HEK293T (cell line): ENCODE measurements around the gene SELENOP.
"Not testable (repeated sequence)": the region's sequence is repeated elsewhere in the genome, so short reads cannot be mapped to it uniquely, and the experiment has no call there.

Experiments
- CTCF ChIA-PET: fragments of 350-600 bp; formaldehyde crosslinking; extraction: SDS; loops from one replicate; lab custom pipeline; 2021; ENCODE audit warnings: antibody characterized with exemption, inconsistent platforms; lab: Yijun Ruan, JAX
- POLR2A ChIA-PET: fragments of 350-600 bp; formaldehyde crosslinking; extraction: SDS; loops from one replicate; lab custom pipeline; 2020; ENCODE audit warnings: antibody characterized with exemption, inconsistent platforms; lab: Yijun Ruan, JAX
- DNase-seq: peaks from one replicate; pipeline ENCODE4 v3.0.0; 2012; ENCODE audit warnings: mixed read lengths; ENCODE audit errors: extremely low spot score
- ARNT ChIP-seq: fragments of 450-650 bp; IDR thresholded peaks from 2 replicates; pipeline ENCODE4 v1.6.1; 2017; ENCODE audit warnings: mild to moderate bottlenecking
- BHLHE40 ChIP-seq: fragments of 450-650 bp; IDR thresholded peaks from 2 replicates; pipeline ENCODE4 v1.6.1; 2016; ENCODE audit warnings: mild to moderate bottlenecking, moderate library complexity, borderline replicate concordance
- CTBP1 ChIP-seq: fragments of 450-650 bp; IDR thresholded peaks from 2 replicates; pipeline ENCODE4 v1.6.1; 2016; ENCODE audit warnings: borderline replicate concordance
- ELF4 ChIP-seq: fragments of 450-650 bp; IDR thresholded peaks from 2 replicates; pipeline ENCODE4 v1.6.1; 2017; ENCODE audit warnings: antibody characterized with exemption
- FOXA1 ChIP-seq: fragments of 450-650 bp; IDR thresholded peaks from 2 replicates; pipeline ENCODE4 v1.6.1; 2016; ENCODE audit warnings: mild to moderate bottlenecking
- FOXK2 ChIP-seq: fragments of 450-650 bp; IDR thresholded peaks from 2 replicates; pipeline ENCODE4 v1.6.1; 2016; ENCODE audit warnings: mild to moderate bottlenecking
- FOXM1 ChIP-seq: fragments of 450-650 bp; IDR thresholded peaks from 2 replicates; pipeline ENCODE4 v1.6.1; 2017; ENCODE audit warnings: mild to moderate bottlenecking, borderline replicate concordance
- HDGF ChIP-seq: fragments of 450-650 bp; IDR thresholded peaks from 2 replicates; pipeline ENCODE4 v1.6.1; 2017; ENCODE audit warnings: antibody characterized with exemption, borderline replicate concordance
- L3MBTL2 ChIP-seq: fragments of 450-650 bp; conservative IDR thresholded peaks from 2 replicates; pipeline ENCODE4 v1.6.1; 2016; ENCODE audit warnings: mild to moderate bottlenecking
- LEF1 ChIP-seq: fragments of 450-650 bp; IDR thresholded peaks from 2 replicates; pipeline ENCODE4 v1.6.1; 2017; ENCODE audit warnings: mild to moderate bottlenecking, borderline replicate concordance
- NFRKB ChIP-seq: fragments of 450-650 bp; IDR thresholded peaks from 2 replicates; pipeline ENCODE4 v1.6.1; 2016; ENCODE audit warnings: mild to moderate bottlenecking, moderate library complexity
- SP1 ChIP-seq: fragments of 450-650 bp; IDR thresholded peaks from 2 replicates; pipeline ENCODE4 v1.6.1; 2017
- SUZ12 ChIP-seq: fragments of 450-650 bp; IDR thresholded peaks from 2 replicates; pipeline ENCODE4 v1.6.1; 2016; ENCODE audit warnings: mild to moderate bottlenecking
- TARDBP ChIP-seq: fragments of 450-650 bp; IDR thresholded peaks from 2 replicates; pipeline ENCODE4 v1.6.1; 2016
- ZNF384 ChIP-seq: fragments of 450-650 bp; IDR thresholded peaks from 2 replicates; pipeline ENCODE4 v1.6.1; 2016
- TF ChIP-seq, protein P1 (sequence below): fragments of 450-650 bp; IDR thresholded peaks from 2 replicates; pipeline ENCODE4 v1.6.1; 2016

Gene SELENOP

DNA sequence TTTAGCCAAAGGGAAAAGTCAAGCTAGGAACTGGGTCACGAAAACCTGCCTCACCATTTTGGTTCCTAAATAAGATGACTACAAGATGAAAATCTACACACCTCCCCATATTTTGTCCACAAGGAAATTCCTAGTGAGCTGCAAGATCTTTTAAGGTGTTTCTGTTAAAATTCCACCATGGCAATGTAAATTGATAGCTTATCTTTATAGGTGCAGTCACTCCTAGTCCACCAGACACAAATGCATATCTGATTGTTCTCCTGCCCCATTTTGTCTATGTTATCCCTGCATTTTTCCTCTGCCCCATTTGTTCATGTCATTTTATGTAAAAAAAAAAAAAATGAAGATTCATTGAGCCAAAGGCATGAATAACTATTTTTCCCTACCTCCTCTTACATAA is 41.1 kb upstream of the SELENOP start:
- CTCF ChIA-PET = no interaction called here
- no peak for DNase-seq
- TF ChIP-seq CTBP1 = no peak
- TF ChIP-seq L3MBTL2 = no peak
- TF ChIP-seq FOXA1 = no peak
- no peak for TF ChIP-seq ZNF384
- no peak for TF ChIP-seq SP1
- TF ChIP-seq HDGF = no peak
- TF ChIP-seq LEF1 = no peak
- TF ChIP-seq FOXK2 = no peak
- TF ChIP-seq SUZ12 = no peak
- TF ChIP-seq BHLHE40 = no peak
- no peak for TF ChIP-seq FOXM1
- TF ChIP-seq ARNT = no peak
- POLR2A ChIA-PET = no interaction called here

DNA sequence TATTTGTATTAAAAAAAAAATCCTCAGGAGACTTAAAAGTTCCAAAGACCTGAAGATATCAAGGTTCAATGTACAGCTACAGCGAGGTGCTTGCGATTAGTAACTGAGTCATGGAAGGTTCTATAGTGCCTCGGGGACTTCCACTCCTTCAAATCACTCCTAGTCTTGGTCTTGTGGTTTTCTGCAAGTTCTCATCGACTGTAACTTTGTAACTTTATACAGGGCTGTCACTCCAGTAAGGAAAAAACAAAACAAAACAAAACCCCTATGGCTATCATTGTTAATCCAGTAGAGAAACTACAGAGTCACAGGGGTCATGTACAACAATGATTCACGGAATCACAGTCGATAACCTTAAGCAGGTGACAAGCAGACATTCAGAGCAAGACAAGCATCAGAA is 39.8 kb upstream of the SELENOP start:
- no peak for DNase-seq
- no peak for TF ChIP-seq FOXA1
- TF ChIP-seq SUZ12 = no peak
- no peak for TF ChIP-seq ZNF384
- no peak for TF ChIP-seq L3MBTL2
- TF ChIP-seq CTBP1 = no peak
- no peak for TF ChIP-seq NFRKB
- no peak for TF ChIP-seq HDGF
- TF ChIP-seq TARDBP = no peak
- TF ChIP-seq BHLHE40 = no peak
- TF ChIP-seq, protein P1, sequence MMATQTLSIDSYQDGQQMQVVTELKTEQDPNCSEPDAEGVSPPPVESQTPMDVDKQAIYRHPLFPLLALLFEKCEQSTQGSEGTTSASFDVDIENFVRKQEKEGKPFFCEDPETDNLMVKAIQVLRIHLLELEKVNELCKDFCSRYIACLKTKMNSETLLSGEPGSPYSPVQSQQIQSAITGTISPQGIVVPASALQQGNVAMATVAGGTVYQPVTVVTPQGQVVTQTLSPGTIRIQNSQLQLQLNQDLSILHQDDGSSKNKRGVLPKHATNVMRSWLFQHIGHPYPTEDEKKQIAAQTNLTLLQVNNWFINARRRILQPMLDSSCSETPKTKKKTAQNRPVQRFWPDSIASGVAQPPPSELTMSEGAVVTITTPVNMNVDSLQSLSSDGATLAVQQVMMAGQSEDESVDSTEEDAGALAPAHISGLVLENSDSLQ = no peak
- no peak for TF ChIP-seq ARNT
- no peak for TF ChIP-seq FOXM1
- TF ChIP-seq SP1 = no peak
- TF ChIP-seq ELF4 = no peak
- no peak for TF ChIP-seq FOXK2
- no peak for TF ChIP-seq LEF1
- CTCF ChIA-PET = no interaction called here
- POLR2A ChIA-PET = no interaction called here

DNA sequence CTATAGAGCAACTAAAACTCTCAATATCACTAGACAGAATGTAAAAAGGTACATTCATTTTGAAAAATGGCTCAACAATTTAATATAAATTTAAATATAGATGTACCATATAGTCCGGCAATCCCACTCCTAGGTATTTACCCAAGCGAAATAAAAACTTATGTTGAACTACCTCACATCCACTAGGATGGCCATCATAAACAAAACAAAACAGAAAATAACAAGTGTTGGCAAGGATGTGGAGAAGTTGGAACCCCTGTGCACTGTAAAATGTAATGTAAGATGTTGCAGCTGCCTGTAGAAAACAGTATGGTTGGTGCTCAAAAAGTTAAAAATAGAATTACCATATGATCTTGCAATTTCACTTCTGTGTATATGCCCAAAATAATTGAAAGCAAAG is 36.9 kb upstream of the SELENOP start:
- DNase-seq = no peak
- CTCF ChIA-PET = no interaction called here
- POLR2A ChIA-PET = no interaction called here
- TF ChIP-seq SUZ12 (no peak), L3MBTL2 (no peak), TARDBP (no peak), SP1 (no peak), FOXA1 (no peak)

DNA sequence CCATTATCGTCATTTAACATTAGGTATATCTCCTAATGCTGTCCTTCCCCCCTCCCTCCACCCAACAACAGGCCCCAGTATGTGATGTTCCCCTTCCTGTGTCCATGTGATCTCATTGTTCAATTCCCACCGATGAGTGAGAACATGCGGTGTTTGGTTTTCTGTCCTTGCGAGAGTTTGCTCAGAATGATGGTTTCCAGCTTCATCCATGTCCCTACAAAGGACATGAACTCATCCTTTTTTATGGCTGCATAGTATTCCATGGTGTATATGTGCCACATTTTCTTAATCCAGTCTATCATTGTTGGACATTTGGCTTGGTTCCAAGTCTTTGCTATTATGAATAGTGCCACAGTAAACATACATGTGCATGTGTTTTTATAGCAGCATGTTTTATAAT is 32.7 kb upstream of the SELENOP start:
- POLR2A ChIA-PET, CTCF ChIA-PET: not testable (repeated sequence)

DNA sequence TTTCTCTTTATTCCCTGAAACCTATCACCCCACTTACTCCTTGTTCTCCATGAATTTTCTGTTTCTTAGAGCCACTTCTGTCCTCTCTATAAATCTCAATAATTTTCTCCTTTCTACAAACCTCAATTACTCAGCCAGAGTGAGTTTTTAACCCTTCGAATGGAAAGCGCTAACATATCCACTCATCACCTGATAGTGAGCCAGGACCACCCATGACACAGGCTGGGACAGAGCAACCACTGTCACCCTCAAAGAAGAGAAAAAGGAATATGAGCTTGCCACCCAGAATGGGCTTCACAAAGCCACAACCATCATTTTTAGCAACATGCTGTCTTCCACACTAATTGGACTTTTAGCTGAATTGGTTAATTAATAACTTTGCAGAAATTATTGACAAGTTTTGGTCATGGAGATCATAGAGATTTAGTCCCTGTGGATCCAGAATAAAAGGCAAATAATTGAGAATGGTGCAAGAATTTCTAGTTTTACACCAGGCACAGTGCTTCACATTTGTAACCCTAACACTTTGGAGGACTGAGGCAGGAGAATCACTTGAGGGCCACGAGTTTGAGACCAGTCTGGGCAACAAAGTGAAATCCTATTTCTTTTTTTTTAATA is 32.1 kb upstream of the SELENOP start:
- no peak for DNase-seq
- no peak for TF ChIP-seq ARNT
- ChIA-PET POLR2A (interaction anchor here (0.7 kb wide), 1 partner anchor 671 kb away, joined by 3 read pairs; the partner anchor contains the start of gene C5orf34), CTCF (interaction anchor here (0.6 kb wide), 1 partner anchor 419 kb away, joined by 3 read pairs; no protein-coding TSS in a partner anchor)

More for the DNA sequence above, 32.7 kb upstream of the SELENOP start:
- not testable (repeated sequence) for DNase-seq

DNA sequence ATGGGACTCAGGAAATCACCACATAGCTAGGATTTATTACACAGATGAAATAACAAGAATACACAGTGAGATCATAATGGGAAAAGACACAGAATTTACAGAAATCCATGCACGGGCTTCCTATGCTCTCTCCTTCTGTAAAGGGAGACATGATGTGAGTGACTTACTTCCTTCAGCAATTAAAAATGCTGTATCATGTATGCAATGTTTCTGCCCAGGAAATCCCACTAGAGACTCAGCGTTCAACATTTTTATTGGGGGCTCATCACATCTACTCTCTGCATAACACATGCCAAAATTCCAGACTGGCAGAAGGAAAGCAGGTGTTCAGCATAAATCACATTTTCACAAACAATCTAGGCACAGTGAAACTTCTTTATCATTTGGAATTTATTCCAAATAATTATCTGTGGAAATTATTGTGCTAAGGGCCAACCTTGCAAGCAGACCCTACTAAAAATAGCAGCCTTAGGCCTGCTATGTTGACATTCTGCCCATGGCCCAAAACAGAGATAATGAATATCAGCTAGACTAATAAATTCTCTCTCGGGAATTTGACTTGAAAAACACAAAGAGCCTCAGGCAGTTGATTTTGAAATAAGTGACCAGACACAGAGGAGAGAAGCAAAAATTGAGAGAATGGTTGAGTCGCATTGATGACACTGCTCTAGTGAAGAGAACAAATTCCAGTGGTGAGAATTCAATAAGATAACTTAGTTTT is 31.4 kb upstream of the SELENOP start:
- ChIA-PET CTCF (interaction anchor here (0.6 kb wide), 1 partner anchor 418 kb away, joined by 3 read pairs; no protein-coding TSS in a partner anchor), POLR2A (interaction anchor here (0.7 kb wide), 1 partner anchor 672 kb away, joined by 3 read pairs; the partner anchor contains the start of gene C5orf34)
- no peak for DNase-seq
- TF ChIP-seq, protein P1 = no peak
- TF ChIP-seq SP1 (no peak), LEF1 (no peak), FOXK2 (no peak)

DNA sequence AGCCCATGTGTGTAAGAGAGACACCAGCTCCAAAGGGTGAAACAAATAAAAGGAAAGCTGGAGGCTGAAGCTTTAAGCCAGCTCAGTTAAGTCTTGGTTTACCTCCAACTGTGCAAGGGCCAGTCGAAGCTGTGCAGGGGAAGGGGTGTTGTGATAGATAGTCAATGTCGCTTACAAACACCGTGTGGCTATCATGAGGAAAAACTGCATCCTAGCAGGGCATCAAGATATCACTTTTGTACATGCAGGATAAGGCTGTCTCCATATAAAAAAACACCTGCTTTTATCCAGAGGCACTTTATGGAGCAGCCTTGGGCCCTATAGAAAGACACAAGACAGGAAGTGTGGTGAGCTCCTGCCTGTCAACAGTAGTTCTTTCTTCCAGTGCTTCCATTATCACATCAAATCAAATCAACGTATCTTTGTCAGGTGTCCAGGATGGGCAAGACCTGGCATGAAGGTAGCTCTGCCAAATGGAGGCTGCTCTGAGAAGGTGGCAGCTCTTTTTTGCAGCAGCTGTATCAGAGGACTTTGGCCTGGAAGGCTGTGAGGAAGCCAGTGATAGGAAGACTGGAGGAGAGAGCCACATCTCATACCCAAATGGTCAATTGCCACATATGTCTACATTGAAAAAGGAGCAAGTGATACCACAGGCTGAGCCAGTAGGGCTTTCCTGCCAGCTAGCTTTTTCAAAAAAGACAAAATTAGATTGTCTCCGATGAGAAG is 29.3 kb upstream of the SELENOP start:
- TF ChIP-seq NFRKB (no peak), ZNF384 (no peak), FOXM1 (no peak), SUZ12 (no peak), LEF1 (no peak), FOXA1 (no peak), TARDBP (no peak), L3MBTL2 (no peak), ELF4 (no peak), CTBP1 (no peak), SP1 (no peak), HDGF (no peak), BHLHE40 (no peak), ARNT (no peak)
- DNase-seq = no peak
- ChIA-PET CTCF (interaction anchor here (0.6 kb wide), 2 partner anchors 17 to 130 kb away, joined by 3 read pairs; no protein-coding TSS in a partner anchor), POLR2A (no interaction called here)
